Measurements from ENCODE around the gene SIAE. TPM values are rescaled to one million over a fixed set of nuclear protein-coding genes. Genes with fewer than 3 reads are reported as not detected.

Gene SIAE
- polyA plus RNA-seq, 1 of the 3 experiments (the other 2 are of a cell fraction): 27.9 TPM

- Histone ChIP-seq H3F3A (replicated peaks; ENCODE audit: insufficient read depth) (peaks cover 3% of the 10 kb centered on the region), H3K4me3 (ENCODE audit: low read depth in 2 of 2, low read length in 1 of 2) (no peak overlapping the region), H2AFZ (ENCODE audit: low read depth) (no peak overlapping the region), H4K20me1 (ENCODE audit: insufficient read depth) (no peaks in the 10 kb centered on the region), H3K27ac (ENCODE audit: low read depth in 2 of 2, low read length in 1 of 2) (no peak overlapping the region), H3K9me3 (no peaks in the 10 kb centered on the region), H3K27me3 (ENCODE audit: insufficient read depth) (peaks cover 34% of the 10 kb centered on the region; the same call in 1 of the 2 replicates), H3K36me3 (replicated peaks in 1 of 2; ENCODE audit: control insufficient read depth in 1 of 2, insufficient read depth in 2 of 2, low read length in 1 of 2) (no peaks in the 10 kb centered on the region), H3K9me2 (no peaks in the 10 kb centered on the region), H3K9ac (no peak overlapping the region), H3K4me1 (ENCODE audit: control insufficient read depth in 1 of 2, insufficient read depth in 2 of 2, low read depth in 1 of 2, low read length in 1 of 2) (no peaks in the 10 kb centered on the region), H3K4me2 (no peak overlapping the region), H3K79me2 (ENCODE audit: insufficient read depth) (no peaks in the 10 kb centered on the region)
- ChIA-PET CTCF (no interaction called here), POLR2A (no interaction called here)
- no peak for TF ChIP-seq NFIC (IDR thresholded peaks at IDR 0.05; ENCODE audit: borderline replicate concordance)
- no peak for TF ChIP-seq CHD2 (IDR thresholded peaks at IDR 0.05; ENCODE audit: low read length, partially characterized antibody)
- TF ChIP-seq ELF1 (IDR thresholded peaks at IDR 0.05): no peak
- TF ChIP-seq RCOR1 (IDR thresholded peaks at IDR 0.05; ENCODE audit: low read length): no peak
- no peak for TF ChIP-seq TCF12 (IDR thresholded peaks at IDR 0.05)
- 13% methylated on average over 6 of the region's 6 CpGs for WGBS (ENCODE audit: low lambda C conversion rate)
- no peak for DNase-seq
Observed at GRCh38 chr11:124592627-124593026, 80.9 kb downstream of the SIAE start.

GRCh38 chr11:124591430-124591829 is 82.1 kb downstream of the SIAE start:
- TF ChIP-seq POLR2AphosphoS5 (IDR thresholded peaks at IDR 0.05; ENCODE audit: low read depth, low read length) (no peak), RXRA (IDR thresholded peaks at IDR 0.05; ENCODE audit: borderline replicate concordance, low read depth) (no peak), IRF3 (IDR thresholded peaks at IDR 0.05; ENCODE audit: low read depth, low read length) (no peak)
- TF ChIP-seq, protein P1, sequence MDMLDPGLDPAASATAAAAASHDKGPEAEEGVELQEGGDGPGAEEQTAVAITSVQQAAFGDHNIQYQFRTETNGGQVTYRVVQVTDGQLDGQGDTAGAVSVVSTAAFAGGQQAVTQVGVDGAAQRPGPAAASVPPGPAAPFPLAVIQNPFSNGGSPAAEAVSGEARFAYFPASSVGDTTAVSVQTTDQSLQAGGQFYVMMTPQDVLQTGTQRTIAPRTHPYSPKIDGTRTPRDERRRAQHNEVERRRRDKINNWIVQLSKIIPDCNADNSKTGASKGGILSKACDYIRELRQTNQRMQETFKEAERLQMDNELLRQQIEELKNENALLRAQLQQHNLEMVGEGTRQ (IDR thresholded peaks at IDR 0.05; ENCODE audit: borderline replicate concordance, low read depth, low read length): no peak
- H3K4me1 ChIP-seq (ENCODE audit: control insufficient read depth in 1 of 2, insufficient read depth in 2 of 2, low read depth in 1 of 2, low read length in 1 of 2): no peaks in the 10 kb centered on the region
- H3K27me3 ChIP-seq (ENCODE audit: insufficient read depth): peaks cover 33% of the 10 kb centered on the region; the same call in 1 of the 2 replicates
- H3K4me3 ChIP-seq (ENCODE audit: low read depth in 2 of 2, low read length in 1 of 2): no peak overlapping the region
- DNase-seq: no peak
- H4K20me1 ChIP-seq (ENCODE audit: insufficient read depth): no peaks in the 10 kb centered on the region
- H3K4me2 ChIP-seq: no peak overlapping the region
- H3K9me2 ChIP-seq: no peaks in the 10 kb centered on the region
- no peak overlapping the region for H3K27ac ChIP-seq (ENCODE audit: low read depth in 2 of 2, low read length in 1 of 2)
- no peaks in the 10 kb centered on the region for H3K9me3 ChIP-seq
- H3K79me2 ChIP-seq (ENCODE audit: insufficient read depth): no peaks in the 10 kb centered on the region
- no peak overlapping the region for H3K9ac ChIP-seq
- WGBS (ENCODE audit: low lambda C conversion rate): 3% methylated on average over 2 of the region's 2 CpGs
- no peaks in the 10 kb centered on the region for H3K36me3 ChIP-seq (replicated peaks in 1 of 2; ENCODE audit: control insufficient read depth in 1 of 2, insufficient read depth in 2 of 2, low read length in 1 of 2)
- no peak overlapping the region for H2AFZ ChIP-seq (ENCODE audit: low read depth)
- CTCF ChIA-PET: no interaction called here
- POLR2A ChIA-PET: no interaction called here
- H3F3A ChIP-seq (replicated peaks; ENCODE audit: insufficient read depth): no peaks in the 10 kb centered on the region

GRCh38 chr11:124586238-124586860 is 87.2 kb downstream of the SIAE start:
- no peak overlapping the region for H3K27ac ChIP-seq (ENCODE audit: low read depth in 2 of 2, low read length in 1 of 2)
- POLR2A ChIA-PET: no interaction called here
- H3K27me3 ChIP-seq (ENCODE audit: insufficient read depth): peaks cover 42% of the 10 kb centered on the region; the same call in 1 of the 2 replicates
- no peaks in the 10 kb centered on the region for H3F3A ChIP-seq (replicated peaks; ENCODE audit: insufficient read depth)
- DNase-seq: peak; percentile 32
- H3K4me2 ChIP-seq: no peak overlapping the region
- no peaks in the 10 kb centered on the region for H3K9me2 ChIP-seq
- H2AFZ ChIP-seq (ENCODE audit: low read depth): no peak overlapping the region
- CTCF ChIA-PET: interaction anchor here (0.6 to 2.7 kb wide), 19 partner anchors 9 to 1185 kb away, joined by 3 to 27 read pairs (median 4); partner anchors contain the start of gene TBRG1
- H3K9ac ChIP-seq: no peak overlapping the region
- no peak overlapping the region for H3K4me3 ChIP-seq (ENCODE audit: low read depth in 2 of 2, low read length in 1 of 2)
- WGBS (ENCODE audit: low lambda C conversion rate): 0% methylated on average over 3 of the region's 3 CpGs
- no peaks in the 10 kb centered on the region for H3K4me1 ChIP-seq (ENCODE audit: control insufficient read depth in 1 of 2, insufficient read depth in 2 of 2, low read depth in 1 of 2, low read length in 1 of 2)
- H3K9me3 ChIP-seq: no peaks in the 10 kb centered on the region
- H3K36me3 ChIP-seq (replicated peaks in 1 of 2; ENCODE audit: control insufficient read depth in 1 of 2, insufficient read depth in 2 of 2, low read length in 1 of 2): no peaks in the 10 kb centered on the region
- H3K79me2 ChIP-seq (ENCODE audit: insufficient read depth): no peaks in the 10 kb centered on the region
- H4K20me1 ChIP-seq (ENCODE audit: insufficient read depth): no peaks in the 10 kb centered on the region
- TF ChIP-seq TAF1 (IDR thresholded peaks at IDR 0.05; ENCODE audit: borderline replicate concordance, low read depth, low read length): no peak
- no peak for TF ChIP-seq GABPA (IDR thresholded peaks at IDR 0.05; ENCODE audit: low read depth)
- peak; percentile 67 for TF ChIP-seq RAD21 (IDR thresholded peaks at IDR 0.05; ENCODE audit: low read length)
- peak; percentile 74 for TF ChIP-seq SMC3 (IDR thresholded peaks at IDR 0.05; ENCODE audit: low read depth, low read length)
- TF ChIP-seq SIN3A (IDR thresholded peaks at IDR 0.05; ENCODE audit: borderline replicate concordance, low read depth, low read length): no peak
- no peak for TF ChIP-seq RXRA (IDR thresholded peaks at IDR 0.05; ENCODE audit: borderline replicate concordance, low read depth)
- TF ChIP-seq, protein P2, sequence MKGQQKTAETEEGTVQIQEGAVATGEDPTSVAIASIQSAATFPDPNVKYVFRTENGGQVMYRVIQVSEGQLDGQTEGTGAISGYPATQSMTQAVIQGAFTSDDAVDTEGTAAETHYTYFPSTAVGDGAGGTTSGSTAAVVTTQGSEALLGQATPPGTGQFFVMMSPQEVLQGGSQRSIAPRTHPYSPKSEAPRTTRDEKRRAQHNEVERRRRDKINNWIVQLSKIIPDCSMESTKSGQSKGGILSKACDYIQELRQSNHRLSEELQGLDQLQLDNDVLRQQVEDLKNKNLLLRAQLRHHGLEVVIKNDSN (IDR thresholded peaks at IDR 0.05; ENCODE audit: borderline replicate concordance, low read depth): no peak
- TF ChIP-seq, protein P3, sequence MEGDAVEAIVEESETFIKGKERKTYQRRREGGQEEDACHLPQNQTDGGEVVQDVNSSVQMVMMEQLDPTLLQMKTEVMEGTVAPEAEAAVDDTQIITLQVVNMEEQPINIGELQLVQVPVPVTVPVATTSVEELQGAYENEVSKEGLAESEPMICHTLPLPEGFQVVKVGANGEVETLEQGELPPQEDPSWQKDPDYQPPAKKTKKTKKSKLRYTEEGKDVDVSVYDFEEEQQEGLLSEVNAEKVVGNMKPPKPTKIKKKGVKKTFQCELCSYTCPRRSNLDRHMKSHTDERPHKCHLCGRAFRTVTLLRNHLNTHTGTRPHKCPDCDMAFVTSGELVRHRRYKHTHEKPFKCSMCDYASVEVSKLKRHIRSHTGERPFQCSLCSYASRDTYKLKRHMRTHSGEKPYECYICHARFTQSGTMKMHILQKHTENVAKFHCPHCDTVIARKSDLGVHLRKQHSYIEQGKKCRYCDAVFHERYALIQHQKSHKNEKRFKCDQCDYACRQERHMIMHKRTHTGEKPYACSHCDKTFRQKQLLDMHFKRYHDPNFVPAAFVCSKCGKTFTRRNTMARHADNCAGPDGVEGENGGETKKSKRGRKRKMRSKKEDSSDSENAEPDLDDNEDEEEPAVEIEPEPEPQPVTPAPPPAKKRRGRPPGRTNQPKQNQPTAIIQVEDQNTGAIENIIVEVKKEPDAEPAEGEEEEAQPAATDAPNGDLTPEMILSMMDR (IDR thresholded peaks at IDR 0.05): peak; percentile 71
- no peak for TF ChIP-seq MXI1 (IDR thresholded peaks at IDR 0.05; ENCODE audit: low read depth, low read length)
- TF ChIP-seq EP300 (IDR thresholded peaks at IDR 0.05; ENCODE audit: borderline replicate concordance in 1 of 2, low read depth in 1 of 2, low read length in 1 of 2): no peak
- no peak for TF ChIP-seq FOSL2 (IDR thresholded peaks at IDR 0.05; ENCODE audit: borderline replicate concordance, low read depth)

Data from SK-N-SH (cell line).